ENCODE data around the gene ANKDD1A. TPM values are rescaled to one million over a fixed set of nuclear protein-coding genes. Genes with fewer than 3 reads are reported as not detected.
A peak's percentile ranks its signal among the peaks of the same experiment; 100 is the strongest.

Gene ANKDD1A
- total RNA-seq (2013), result 1.9 TPM
- polyA plus RNA-seq (1 to 10 TPM in 1 of 3 donors, under 1 TPM in 2; 0.49 to 3.5 (median 0.90) TPM), polyA minus RNA-seq (5.3 and 6.9 TPM in 2 replicates), total RNA-seq (1.8 to 14.9 (median 8.7) reads per million in 11 experiments)

DNA sequence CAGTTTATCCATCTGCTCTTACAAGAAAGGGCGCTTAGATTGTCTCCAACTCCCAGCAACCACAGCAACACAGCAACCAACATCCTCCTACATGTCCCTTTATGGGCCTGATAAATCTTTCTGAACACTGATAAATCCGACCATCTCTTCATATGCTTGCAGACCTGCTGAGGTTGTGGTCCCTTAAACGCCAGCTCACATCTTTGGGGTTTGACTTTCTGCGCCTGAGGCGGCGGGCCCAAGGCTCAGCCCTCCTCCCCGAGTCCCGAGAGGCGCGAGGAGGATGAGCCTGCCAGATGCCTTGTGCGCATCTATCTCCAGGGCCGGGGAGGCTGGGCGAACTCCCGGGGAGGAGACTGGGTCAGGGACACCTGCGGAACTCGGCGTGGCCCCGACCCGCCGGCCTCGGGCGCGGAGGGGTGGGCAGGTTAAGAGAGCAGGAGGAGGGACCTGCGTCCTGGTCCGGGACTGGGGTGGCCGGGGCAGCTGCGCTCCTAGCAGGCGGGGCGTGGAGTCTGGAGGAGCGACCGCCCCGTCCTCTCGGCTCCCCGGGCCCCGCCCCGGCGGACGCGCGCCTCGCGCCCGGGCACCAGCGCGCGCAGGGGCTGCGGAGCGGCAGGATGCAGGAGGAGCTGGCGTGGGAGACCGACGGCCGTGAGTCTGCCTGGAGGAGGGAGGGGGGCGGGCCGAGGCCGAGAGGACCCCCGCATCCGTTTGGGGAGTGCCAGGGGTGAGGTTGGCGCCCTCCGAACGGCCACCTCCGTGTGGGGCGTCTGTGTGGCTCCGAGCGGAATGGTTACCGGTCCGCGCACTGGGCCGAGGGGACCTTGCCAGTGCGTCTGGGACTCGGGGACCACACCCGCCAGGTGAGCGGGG, at the start of gene ANKDD1A:
ANKDD1A (plus strand) TSS at position 592 of the 876 bp plus-strand sequence; CDS start at position 621, 29 bp downstream.
- Histone ChIP-seq H3K4me2 (replicated peaks; ENCODE audit: extremely low read depth, low read length, poor library complexity, severe bottlenecking) (peak within 1 kb of the TSS; percentile 80), H2AFZ (ENCODE audit: insufficient read depth, low read depth, low read length, poor library complexity, severe bottlenecking) (peak within 1 kb of the TSS; percentile 47), H3K27ac (ENCODE audit: low read depth in 1 of 2, low read length in 2 of 2) (no peak within 1 kb of the TSS), H3K4me1 (ENCODE audit: control insufficient read depth in 1 of 2, insufficient read depth in 2 of 2, low read length in 2 of 2) (peaks cover 9 to 11% of the 10 kb centered on the region in 2 donors), H3K27me3 (ENCODE audit: control insufficient read depth in 2 of 2, insufficient read depth in 2 of 2, low read length in 2 of 2) (peaks cover 8 to 31% of the 10 kb centered on the region in 2 donors), H4K20me1 (ENCODE audit: insufficient read depth, low read length) (no peaks in the 10 kb centered on the region), H3K79me2 (ENCODE audit: insufficient read depth, low read length) (no peaks in the 10 kb centered on the region), H3K4me3 (replicated peaks in 1 of 3; ENCODE audit: low read depth in 2 of 3, low read length in 3 of 3) (peak within 1 kb of the TSS; percentile 3 to 68 (median 33)), H3K9me3 (replicated peaks in 1 of 2; ENCODE audit: control insufficient read depth in 1 of 2, insufficient read depth in 1 of 2, low read length in 2 of 2) (no peaks in the 10 kb centered on the region), H3K9ac (ENCODE audit: insufficient read depth, low read length, poor library complexity, severe bottlenecking) (peak within 1 kb of the TSS; percentile 35), H3K36me3 (replicated peaks in 1 of 2; ENCODE audit: control insufficient read depth in 1 of 2, insufficient read depth in 2 of 2, low read length in 2 of 2) (no peaks in the 10 kb centered on the region)
- 6% methylated on average over 71 of the region's 72 CpGs for WGBS (ENCODE audit: insufficient coverage)
- Mint-ChIP-seq H3K27ac (no peak within 1 kb of the TSS), H3K9me3 (peaks cover 0 to 8% (median 0%) of the 10 kb centered on the region in 7 donors), H3K4me3 (peak within 1 kb of the TSS; percentile 77 to 90), H3K36me3 (peaks cover 6 to 15% of the 10 kb centered on the region in 2 donors), H3K4me1 (peaks cover 10% of the 10 kb centered on the region), H3K27me3 (ENCODE audit: low read depth in 3 of 3) (peaks cover 27 to 45% (median 44%) of the 10 kb centered on the region in 3 donors)
- intact Hi-C loops (cut with micrococcal nuclease), result no loop called here
- TF ChIP-seq, protein P1, sequence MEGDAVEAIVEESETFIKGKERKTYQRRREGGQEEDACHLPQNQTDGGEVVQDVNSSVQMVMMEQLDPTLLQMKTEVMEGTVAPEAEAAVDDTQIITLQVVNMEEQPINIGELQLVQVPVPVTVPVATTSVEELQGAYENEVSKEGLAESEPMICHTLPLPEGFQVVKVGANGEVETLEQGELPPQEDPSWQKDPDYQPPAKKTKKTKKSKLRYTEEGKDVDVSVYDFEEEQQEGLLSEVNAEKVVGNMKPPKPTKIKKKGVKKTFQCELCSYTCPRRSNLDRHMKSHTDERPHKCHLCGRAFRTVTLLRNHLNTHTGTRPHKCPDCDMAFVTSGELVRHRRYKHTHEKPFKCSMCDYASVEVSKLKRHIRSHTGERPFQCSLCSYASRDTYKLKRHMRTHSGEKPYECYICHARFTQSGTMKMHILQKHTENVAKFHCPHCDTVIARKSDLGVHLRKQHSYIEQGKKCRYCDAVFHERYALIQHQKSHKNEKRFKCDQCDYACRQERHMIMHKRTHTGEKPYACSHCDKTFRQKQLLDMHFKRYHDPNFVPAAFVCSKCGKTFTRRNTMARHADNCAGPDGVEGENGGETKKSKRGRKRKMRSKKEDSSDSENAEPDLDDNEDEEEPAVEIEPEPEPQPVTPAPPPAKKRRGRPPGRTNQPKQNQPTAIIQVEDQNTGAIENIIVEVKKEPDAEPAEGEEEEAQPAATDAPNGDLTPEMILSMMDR (IDR thresholded peaks at IDR 0.05), result no peak
- DNase-seq, result peak in 1 of 3 donors; percentile 10

GRCh38 chr15:64861960-64862359, 49.7 kb upstream of the ANKDD1A start:
- DNase-seq, result no peak
- Histone ChIP-seq H3K4me1 (ENCODE audit: control insufficient read depth in 1 of 2, insufficient read depth in 2 of 2, low read length in 2 of 2) (peaks cover 16 to 43% of the 10 kb centered on the region in 2 donors), H3K27ac (ENCODE audit: low read depth in 1 of 2, low read length in 2 of 2) (peak overlapping the region in 1 of 2 donors; percentile 63), H3K36me3 (replicated peaks in 1 of 2; ENCODE audit: control insufficient read depth in 1 of 2, insufficient read depth in 2 of 2, low read length in 2 of 2) (peaks cover 91 to 97% of the 10 kb centered on the region in 2 donors), H4K20me1 (ENCODE audit: insufficient read depth, low read length) (peaks cover 100% of the 10 kb centered on the region), H3K4me2 (replicated peaks; ENCODE audit: extremely low read depth, low read length, poor library complexity, severe bottlenecking) (no peak overlapping the region), H3K9ac (ENCODE audit: insufficient read depth, low read length, poor library complexity, severe bottlenecking) (no peak overlapping the region), H3K9me3 (replicated peaks in 1 of 2; ENCODE audit: control insufficient read depth in 1 of 2, insufficient read depth in 1 of 2, low read length in 2 of 2) (no peaks in the 10 kb centered on the region), H3K4me3 (replicated peaks in 1 of 3; ENCODE audit: low read depth in 2 of 3, low read length in 3 of 3) (no peak overlapping the region), H2AFZ (ENCODE audit: insufficient read depth, low read depth, low read length, poor library complexity, severe bottlenecking) (no peak overlapping the region), H3K27me3 (ENCODE audit: control insufficient read depth in 2 of 2, insufficient read depth in 2 of 2, low read length in 2 of 2) (no peaks in the 10 kb centered on the region), H3K79me2 (ENCODE audit: insufficient read depth, low read length) (peaks cover 97% of the 10 kb centered on the region)
- Mint-ChIP-seq H3K36me3 (peaks cover 93 to 99% of the 10 kb centered on the region in 2 donors), H3K9me3 (no peaks in the 10 kb centered on the region), H3K4me3 (no peak overlapping the region), H3K27ac (peak overlapping the region; percentile 42 to 90 (median 82)), H3K4me1 (peaks cover 52% of the 10 kb centered on the region), H3K27me3 (ENCODE audit: low read depth in 3 of 3) (peaks cover 0 to 4% (median 1%) of the 10 kb centered on the region in 3 donors)
- TF ChIP-seq, protein P1 (IDR thresholded peaks at IDR 0.05), result no peak
- intact Hi-C loops (cut with micrococcal nuclease), result no loop called here
- 80% methylated on average over 4 of the region's 4 CpGs for WGBS (ENCODE audit: insufficient coverage)

Measured in CD14-positive monocyte (primary cell).